Stimulated activated CD4-positive, alpha-beta T cell treated with anti-CD3 and anti-CD28 coated beads, Interleukin-4, amount 100 ng/mL, for 48 hours (primary cell): ENCODE results near the gene M1AP.
"Not testable (repeated sequence)": the region's sequence is repeated elsewhere in the genome, so short reads cannot be mapped to it uniquely, and the experiment has no call there.

ENCODE experiments used
- DNase-seq, 2 donors: peaks; one replicate each; pipeline ENCODE4 v3.0.0-alpha.2; 2020; ENCODE audit warnings: low read depth in 2 of 2

The M1AP gene

GRCh38 chr2:74564222-74564621, 83.9 kb downstream of the M1AP start:
- DNase-seq = no peak

- DNase-seq = no peak
These were observed 85.9 kb downstream of the M1AP start for GRCh38 chr2:74562126-74562775.

GRCh38 chr2:74561022-74561421, 87.1 kb downstream of the M1AP start:
- not testable (repeated sequence) for DNase-seq

GRCh38 chr2:74560591-74560990, 87.5 kb downstream of the M1AP start:
- no peak for DNase-seq

- DNase-seq = no peak
These were observed 88.2 kb downstream of the M1AP start for GRCh38 chr2:74559912-74560311.

GRCh38 chr2:74558284-74559230, 89.6 kb downstream of the M1AP start:
- no peak for DNase-seq

- no peak for DNase-seq
These were observed 91.2 kb downstream of the M1AP start for GRCh38 chr2:74556831-74557370.

- no peak for DNase-seq
These were observed 92.0 kb downstream of the M1AP start for GRCh38 chr2:74556159-74556558.

- DNase-seq = no peak
These were observed 92.5 kb downstream of the M1AP start for GRCh38 chr2:74555610-74556103.

GRCh38 chr2:74554820-74555531, 93.2 kb downstream of the M1AP start:
- peak in 1 of 2 donors; percentile 23 for DNase-seq

- DNase-seq = peak; percentile 76 to 87
These were observed 94.0 kb downstream of the M1AP start, which contains the start of the genes DOK1 and LOXL3 for GRCh38 chr2:74553892-74554819. TSS of gene DOK1 (plus strand) at chr2:74554720. CDS start at chr2:74554755, 35 bp downstream. TSS of gene LOXL3 (minus strand) at chr2:74553942. CDS start at chr2:74552634, 1,308 bp downstream.

- no peak for DNase-seq
These were observed 95.0 kb downstream of the M1AP start for GRCh38 chr2:74552914-74553811.

GRCh38 chr2:74551942-74552913, 95.9 kb downstream of the M1AP start:
- no peak for DNase-seq

- no peak for DNase-seq
These were observed 96.6 kb downstream of the M1AP start for GRCh38 chr2:74551530-74551929.

- DNase-seq = no peak
These were observed 97.9 kb downstream of the M1AP start for GRCh38 chr2:74550231-74550630.

- no peak for DNase-seq
These were observed 99.0 kb downstream of the M1AP start for GRCh38 chr2:74548900-74549826.

- DNase-seq = no peak
These were observed 99.7 kb downstream of the M1AP start for GRCh38 chr2:74548285-74548899.
